Psoas muscle (tissue), 8 donors: Measurements from ENCODE around the gene IL17C. TPM values are rescaled to one million over a fixed set of nuclear protein-coding genes. Genes with fewer than 3 reads are reported as not detected.
A peak's percentile ranks its signal among the peaks of the same experiment; 100 is the strongest.

Source experiments
- ATAC-seq, 4 donors: fragments of 200-7000 bp; cut with Tn5 transposase; one replicate each; pipeline ENCODE4 v1.9.1; 2020; ENCODE audit warnings: moderate library complexity in 3 of 4, mild to moderate bottlenecking in 2 of 4
- DNase-seq, 2 donors: peaks; one replicate each; pipeline ENCODE4 v3.0.0-alpha.2; 2020
- H3K27ac ChIP-seq: fragments of 200-600 bp; one replicate; pipeline ENCODE4 v1.8.0; 2022
- H3K27me3 ChIP-seq, 3 donors: fragments of 200-600 bp in 1 of 3; one replicate each; pipeline versions ENCODE4 v1.6.1 to v1.8.0; 2013 to 2022; ENCODE audit warnings: low read length in 2 of 3, mild to moderate bottlenecking in 2 of 3, moderate library complexity in 1 of 3; ENCODE audit not compliant: insufficient read depth in 3 of 3
- H3K36me3 ChIP-seq, 2 donors: fragments of 200-600 bp in 1 of 2; one replicate each; pipeline versions ENCODE4 v1.6.1 to v1.8.0; 2013 to 2022; ENCODE audit warnings: low read depth in 1 of 2, mild to moderate bottlenecking in 1 of 2, moderate library complexity in 1 of 2; ENCODE audit not compliant: insufficient read depth in 1 of 2
- H3K4me1 ChIP-seq: fragments of 200-600 bp; one replicate; pipeline ENCODE4 v1.8.0; 2022
- H3K4me3 ChIP-seq: fragments of 200-600 bp; one replicate; pipeline ENCODE4 v1.8.0; 2022; ENCODE audit warnings: mild to moderate bottlenecking
- H3K9me3 ChIP-seq: fragments of 200-600 bp; one replicate; pipeline ENCODE4 v1.8.0; 2022
- WGBS, 3 donors: extraction: QIAGEN DNeasy Blood & Tissue Kit; methylation state at CpG; one replicate each; pipeline versions ENCODE4 v1.1.6 to v1.1.7; 2013; 5-methylcytosine and 5-hydroxymethylcytosine counted together
- intact Hi-C, 2 donors: fragments of 100-400 bp; cut with DNase I; formaldehyde crosslinking; loops; one replicate each; pipeline versions ENCODE4 v1.11.0 to v1.14.2; 2022
- polyA plus RNA-seq, 3 donors: library from polyadenylated mRNA; stranded (reverse); fragments of 200-250 nt; gene quantifications; one replicate each; pipeline ENCODE4 v1.2.3, GENCODE V29; 2013
- total RNA-seq, 4 donors: library from RNA; stranded (reverse); fragmentation: NEBNext Ultra II Directional in 2 of 4; extraction: Animal tissue kit (Norgen Biotek cat#: 25700) in 2 of 4; gene quantifications; one replicate each; pipeline versions ENCODE4 v1.2.1 to v1.2.4, GENCODE V29; 2021 to 2023
- TF ChIP-seq, protein P1 (sequence below): fragments of 200-600 bp; IDR thresholded peaks from one replicate; pipeline ENCODE4 v1.8.0; 2022; ENCODE audit warnings: antibody characterized with exemption
- donor health status: healthy with polysubstance abuse.
- donor health status: DM: no; HTN: no; CAD: no; lungs with moderate emphysema.
- donor health status: Bipolar disorder and iron deficiency.
- donor health status: healthy.
- donor health status: DM: yes; HTN: yes; CAD: no.
- donor health status: DM: no; HTN: no; CAD: no.
- donor health status: DM: no; HTN: no; CAD: no.
- donor health status: DM: yes; HTN: yes; CAD: no.

Gene IL17C
- total and polyA plus RNA-seq, 7 donors, result not detected

DNA sequence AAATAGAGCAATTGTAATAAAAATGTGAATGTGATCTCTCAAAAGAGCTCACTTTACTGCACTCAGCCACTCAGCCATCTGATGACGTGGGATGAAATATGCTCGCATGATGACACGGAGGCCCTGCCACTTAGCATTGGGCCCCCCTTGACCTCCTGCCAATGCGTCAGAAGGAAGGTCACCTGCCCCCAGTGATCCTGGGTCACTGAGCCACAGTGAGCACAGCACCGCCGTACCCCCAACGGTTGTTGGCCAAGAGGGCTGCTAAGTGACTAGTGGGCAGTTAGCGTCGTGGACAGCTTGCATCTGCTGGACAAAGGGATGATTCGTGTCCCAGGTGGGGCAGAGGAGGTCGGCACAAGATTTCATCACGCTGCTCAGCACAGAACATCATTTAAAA is 45.3 kb upstream of the IL17C start:
- Histone ChIP-seq H3K36me3 (peaks cover 2 to 37% of the 10 kb centered on the region in 2 donors), H3K4me1 (no peaks in the 10 kb centered on the region), H3K27ac (no peak overlapping the region), H3K4me3 (no peak overlapping the region), H3K9me3 (no peaks in the 10 kb centered on the region), H3K27me3 (no peaks in the 10 kb centered on the region)
- intact Hi-C loops, result no loop called here
- ATAC-seq, result peak in 1 of 4 donors; percentile 17
- 88 to 90% (median 89%) methylated on average over 12 of the region's 12 CpGs for WGBS, 3 donors
- TF ChIP-seq, protein P1, sequence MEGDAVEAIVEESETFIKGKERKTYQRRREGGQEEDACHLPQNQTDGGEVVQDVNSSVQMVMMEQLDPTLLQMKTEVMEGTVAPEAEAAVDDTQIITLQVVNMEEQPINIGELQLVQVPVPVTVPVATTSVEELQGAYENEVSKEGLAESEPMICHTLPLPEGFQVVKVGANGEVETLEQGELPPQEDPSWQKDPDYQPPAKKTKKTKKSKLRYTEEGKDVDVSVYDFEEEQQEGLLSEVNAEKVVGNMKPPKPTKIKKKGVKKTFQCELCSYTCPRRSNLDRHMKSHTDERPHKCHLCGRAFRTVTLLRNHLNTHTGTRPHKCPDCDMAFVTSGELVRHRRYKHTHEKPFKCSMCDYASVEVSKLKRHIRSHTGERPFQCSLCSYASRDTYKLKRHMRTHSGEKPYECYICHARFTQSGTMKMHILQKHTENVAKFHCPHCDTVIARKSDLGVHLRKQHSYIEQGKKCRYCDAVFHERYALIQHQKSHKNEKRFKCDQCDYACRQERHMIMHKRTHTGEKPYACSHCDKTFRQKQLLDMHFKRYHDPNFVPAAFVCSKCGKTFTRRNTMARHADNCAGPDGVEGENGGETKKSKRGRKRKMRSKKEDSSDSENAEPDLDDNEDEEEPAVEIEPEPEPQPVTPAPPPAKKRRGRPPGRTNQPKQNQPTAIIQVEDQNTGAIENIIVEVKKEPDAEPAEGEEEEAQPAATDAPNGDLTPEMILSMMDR, result no peak
- DNase-seq, result peak in 1 of 2 donors; percentile 38

DNA sequence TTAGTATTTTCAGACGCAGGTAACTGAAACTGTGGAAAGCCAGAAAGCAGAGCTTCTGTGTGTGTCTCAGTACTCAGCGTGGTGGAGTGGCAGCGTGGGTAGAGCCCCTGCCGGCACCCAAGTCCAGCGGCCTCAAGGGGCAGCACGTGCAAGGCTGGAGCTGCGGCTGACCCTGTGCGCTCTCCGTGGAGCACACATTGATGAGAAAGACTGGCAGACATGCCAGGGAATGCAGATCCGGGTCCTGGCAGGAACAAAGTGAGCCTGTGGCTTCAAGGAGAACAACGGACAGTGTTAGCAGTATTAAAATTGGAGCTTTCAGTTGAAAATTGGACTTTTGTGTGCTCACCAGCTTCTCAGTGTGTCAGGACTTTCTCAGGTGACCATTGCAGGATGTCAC is 44.9 kb upstream of the IL17C start:
- ATAC-seq (peak in 3 of 4 donors; percentile 46 to 63 (median 62)), DNase-seq (peak in 1 of 2 donors; percentile 55)
- H3K9me3 ChIP-seq, result no peaks in the 10 kb centered on the region
- TF ChIP-seq, protein P1, result no peak
- no peaks in the 10 kb centered on the region for H3K4me1 ChIP-seq
- 49 to 75% (median 69%) methylated on average over 11 of the region's 11 CpGs for WGBS, 3 donors
- H3K27ac ChIP-seq, result no peak overlapping the region
- intact Hi-C loops, result no loop called here
- peaks cover 2 to 36% of the 10 kb centered on the region in 2 donors for H3K36me3 ChIP-seq
- no peaks in the 10 kb centered on the region for H3K27me3 ChIP-seq
- H3K4me3 ChIP-seq, result no peak overlapping the region

DNA sequence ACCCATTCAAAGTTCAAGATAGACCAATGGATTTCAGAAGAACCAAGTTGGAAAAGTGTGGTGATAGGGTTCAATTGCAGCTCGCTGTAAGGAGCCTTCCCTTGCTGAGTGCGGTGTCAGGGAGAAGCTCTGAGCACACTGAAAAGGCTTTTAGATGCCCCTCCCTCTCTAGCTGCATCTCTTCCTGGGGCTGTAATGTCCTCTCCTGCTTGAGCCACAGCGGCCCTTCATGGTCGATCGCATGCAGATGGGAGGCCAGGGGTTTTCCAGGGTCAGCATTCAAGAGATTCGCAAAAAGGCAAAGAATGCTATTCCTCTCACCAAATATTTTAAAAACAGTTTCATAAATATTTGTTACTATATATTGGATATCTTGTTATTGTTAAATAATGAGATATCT is 44.5 kb upstream of the IL17C start:
- H3K27ac ChIP-seq, result no peak overlapping the region
- no peaks in the 10 kb centered on the region for H3K9me3 ChIP-seq
- peak in 1 of 2 donors; percentile 23 for DNase-seq
- intact Hi-C loops, result no loop called here
- H3K36me3 ChIP-seq, result peaks cover 2 to 36% of the 10 kb centered on the region in 2 donors
- no peaks in the 10 kb centered on the region for H3K27me3 ChIP-seq
- no peak for ATAC-seq
- H3K4me1 ChIP-seq, result no peaks in the 10 kb centered on the region
- TF ChIP-seq, protein P1, result no peak
- no peak overlapping the region for H3K4me3 ChIP-seq
- WGBS, 3 donors, result 88 to 91% (median 91%) methylated on average over 6 of the region's 6 CpGs

DNA sequence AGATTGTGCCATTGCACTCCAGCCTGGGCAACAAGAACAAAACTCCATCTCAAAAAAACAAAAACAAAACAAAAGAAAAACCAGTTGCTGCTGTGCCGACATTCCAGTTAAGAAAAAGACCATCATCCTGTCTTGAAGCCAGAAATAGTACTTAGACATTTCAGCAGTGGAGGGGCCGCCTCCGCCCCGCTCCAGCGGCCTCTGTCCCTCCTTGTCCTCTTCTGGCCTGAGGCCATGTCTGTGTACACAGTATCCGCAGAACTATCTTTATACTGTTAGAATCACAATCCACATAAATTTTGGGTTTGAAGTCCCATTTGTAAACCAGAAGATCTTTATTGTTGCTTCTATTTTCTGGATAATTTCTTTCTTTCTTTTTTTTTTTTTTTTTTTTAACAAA is 43.3 kb upstream of the IL17C start:
- no peak overlapping the region for H3K27ac ChIP-seq
- ATAC-seq (no peak), DNase-seq (peak in 1 of 2 donors; percentile 31)
- H3K4me3 ChIP-seq, result no peak overlapping the region
- no peaks in the 10 kb centered on the region for H3K4me1 ChIP-seq
- no peaks in the 10 kb centered on the region for H3K9me3 ChIP-seq
- intact Hi-C loops, result no loop called here
- no peaks in the 10 kb centered on the region for H3K27me3 ChIP-seq
- 73 to 76% (median 74%) methylated on average over 6 of the region's 6 CpGs for WGBS, 3 donors
- H3K36me3 ChIP-seq, result peaks cover 2 to 36% of the 10 kb centered on the region in 2 donors
- TF ChIP-seq, protein P1, result no peak

DNA sequence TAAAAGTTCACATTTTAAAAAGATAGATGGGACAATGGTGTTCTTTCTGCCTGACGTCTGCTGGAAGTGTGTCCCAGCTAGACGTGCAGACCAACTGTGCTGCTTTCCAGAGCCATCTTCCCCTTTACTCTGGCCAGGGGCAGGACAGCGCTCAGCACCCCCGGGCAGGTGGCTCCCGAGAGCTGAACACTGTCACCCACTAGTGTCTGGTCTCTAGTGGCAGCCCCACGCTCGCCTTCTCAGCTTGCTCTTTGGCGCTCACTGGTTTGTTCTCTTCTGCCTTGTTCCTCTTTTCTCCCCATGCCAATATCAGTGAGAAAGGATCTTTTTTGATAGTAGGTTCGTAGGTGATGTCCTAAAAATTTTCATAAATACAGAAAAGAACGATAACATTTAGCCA is 42.5 kb upstream of the IL17C start:
- H3K27ac ChIP-seq, result no peak overlapping the region
- DNase-seq, result peak in 1 of 2 donors; percentile 33
- intact Hi-C loops, result no loop called here
- TF ChIP-seq, protein P1, result no peak
- H3K9me3 ChIP-seq, result no peaks in the 10 kb centered on the region
- no peak overlapping the region for H3K4me3 ChIP-seq
- no peaks in the 10 kb centered on the region for H3K4me1 ChIP-seq
- no peak for ATAC-seq
- 92 to 93% (median 93%) methylated on average over 10 of the region's 10 CpGs for WGBS, 3 donors
- peaks cover 4 to 37% of the 10 kb centered on the region in 2 donors for H3K36me3 ChIP-seq
- no peaks in the 10 kb centered on the region for H3K27me3 ChIP-seq
